C4-2B (cell line): ENCODE results near the gene FBXL22.

Source experiments
- CTCF ChIP-seq: fragments of 450-650 bp; conservative IDR thresholded peaks from 2 replicates; pipeline ENCODE4 v1.5.1; 2017; ENCODE audit warnings: mild to moderate bottlenecking
- ZFX ChIP-seq: fragments of 450-650 bp; IDR thresholded peaks from 2 replicates; pipeline ENCODE4 v1.6.1; 2017

GRCh38 chr15:63572749-63573464, 24.3 kb upstream of the FBXL22 start:
- TF ChIP-seq CTCF: no peak
- no peak for TF ChIP-seq ZFX
